ENCODE measurements around the gene TYMS.

TYMS gene

DNA sequence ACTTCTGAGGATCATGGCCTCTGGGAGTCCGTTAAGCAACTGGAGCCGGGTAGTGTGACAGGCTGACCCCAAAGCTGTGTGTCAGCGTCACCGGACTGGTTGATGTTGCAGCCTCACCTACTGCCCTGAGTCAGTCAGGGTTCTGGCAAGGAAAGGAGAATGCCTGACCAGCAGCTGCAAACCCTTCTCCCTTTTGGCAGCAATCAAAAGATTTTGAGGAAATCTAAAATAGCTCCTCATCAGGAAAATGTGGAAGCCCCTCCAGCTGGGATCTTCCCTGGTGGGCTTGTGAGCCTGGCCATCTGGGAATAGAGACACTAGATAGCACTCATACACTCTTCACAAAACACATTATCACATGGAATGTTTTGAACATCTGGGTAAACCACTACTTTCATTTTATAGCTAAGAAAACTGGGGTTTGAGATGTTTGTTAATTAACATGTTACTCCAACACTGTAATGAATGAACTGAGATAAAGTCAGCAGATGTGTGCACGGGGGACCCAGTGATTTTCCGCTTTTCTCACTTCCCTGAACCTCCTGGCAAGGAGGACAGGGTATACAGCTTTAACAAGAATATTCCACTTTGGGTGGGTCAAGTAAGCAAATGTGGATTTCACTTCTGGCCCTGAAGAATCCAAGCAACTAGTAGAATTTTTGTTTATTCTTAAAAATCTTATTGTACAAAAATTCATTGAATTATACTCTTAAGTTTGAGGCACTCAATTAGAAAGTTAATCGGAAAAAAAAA is 36.0 kb upstream of the TYMS start:
- DNase-seq = no peak

DNA sequence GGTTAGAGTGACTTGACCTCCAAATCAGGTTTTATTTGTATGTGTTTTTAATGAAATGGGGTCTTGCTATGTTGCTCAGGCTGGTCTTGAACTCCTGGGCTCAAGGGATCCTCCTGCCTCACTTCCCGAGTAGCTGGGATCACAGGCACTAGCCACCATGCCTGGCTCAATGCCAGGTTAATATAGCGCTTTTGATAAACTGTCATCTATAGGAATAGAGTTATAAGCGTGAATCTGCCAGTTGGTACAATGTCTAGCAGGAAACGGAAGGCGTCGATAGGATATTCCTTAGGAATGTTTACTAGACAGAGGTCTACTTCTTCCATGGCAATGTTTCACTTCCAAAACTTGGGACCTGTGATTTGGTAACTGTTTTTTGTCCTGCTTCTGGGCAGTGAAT is 35.2 kb upstream of the TYMS start:
- H2BK120ac ChIP-seq (ENCODE audit: low read depth, low read length) = no peak overlapping the region
- H3K4me2 ChIP-seq (ENCODE audit: low read length) = no peak overlapping the region
- H4K8ac ChIP-seq (ENCODE audit: low read depth, low read length) = no peak overlapping the region
- WGBS (ENCODE audit: extremely low coverage, insufficient coverage, low lambda C conversion rate) = no CpG with 5 or more reads among the region's 6 CpGs
- no peaks in the 10 kb centered on the region for H3K27me3 ChIP-seq (ENCODE audit: insufficient read depth, low read length, poor library complexity)
- H3K36me3 ChIP-seq (ENCODE audit: control insufficient read depth, insufficient read depth, low read length) = no peaks in the 10 kb centered on the region
- no peak overlapping the region for H2BK15ac ChIP-seq (replicated peaks; ENCODE audit: low read depth)
- H3K4ac ChIP-seq (ENCODE audit: low read depth, low read length) = no peak overlapping the region
- no peak overlapping the region for H4K5ac ChIP-seq (ENCODE audit: low read length)
- no peak for DNase-seq
- no peak overlapping the region for H3K56ac ChIP-seq (ENCODE audit: low read length)
- H3K18ac ChIP-seq (ENCODE audit: low read length) = no peak overlapping the region
- H3K4me3 ChIP-seq (ENCODE audit: low read length) = no peak overlapping the region
- no peak overlapping the region for H2AK5ac ChIP-seq (ENCODE audit: low read length)
- no peaks in the 10 kb centered on the region for H3K4me1 ChIP-seq (ENCODE audit: control insufficient read depth, low read depth, low read length)
- H2BK5ac ChIP-seq (ENCODE audit: low read length) = no peak overlapping the region
- no peaks in the 10 kb centered on the region for H3K79me2 ChIP-seq (ENCODE audit: control insufficient read depth, insufficient read depth, low read length)
- H3K27ac ChIP-seq (ENCODE audit: low read depth, low read length) = no peak overlapping the region
- no peak overlapping the region for H3K9ac ChIP-seq (ENCODE audit: low read length)
- H3K79me1 ChIP-seq (ENCODE audit: low read length) = no peaks in the 10 kb centered on the region
- H3K23ac ChIP-seq (ENCODE audit: low read length) = no peak overlapping the region

More for the DNA sequence above, 36.0 kb upstream of the TYMS start:
- no peak overlapping the region for H3K4me3 ChIP-seq (ENCODE audit: low read length)
- H3K4me2 ChIP-seq (ENCODE audit: low read length) = no peak overlapping the region
- H3K36me3 ChIP-seq (ENCODE audit: control insufficient read depth, insufficient read depth, low read length) = no peaks in the 10 kb centered on the region
- H3K9ac ChIP-seq (ENCODE audit: low read length) = no peak overlapping the region
- no peak overlapping the region for H3K23ac ChIP-seq (ENCODE audit: low read length)
- no peak overlapping the region for H3K18ac ChIP-seq (ENCODE audit: low read length)
- H3K27me3 ChIP-seq (ENCODE audit: insufficient read depth, low read length, poor library complexity) = no peaks in the 10 kb centered on the region
- H4K8ac ChIP-seq (ENCODE audit: low read depth, low read length) = no peak overlapping the region
- H4K5ac ChIP-seq (ENCODE audit: low read length) = no peak overlapping the region
- H3K27ac ChIP-seq (ENCODE audit: low read depth, low read length) = no peak overlapping the region
- H2BK5ac ChIP-seq (ENCODE audit: low read length) = no peak overlapping the region
- no peak overlapping the region for H2BK120ac ChIP-seq (ENCODE audit: low read depth, low read length)
- H2BK15ac ChIP-seq (replicated peaks; ENCODE audit: low read depth) = no peak overlapping the region
- WGBS (ENCODE audit: extremely low coverage, insufficient coverage, low lambda C conversion rate) = no CpG with 5 or more reads among the region's 7 CpGs
- no peaks in the 10 kb centered on the region for H3K79me1 ChIP-seq (ENCODE audit: low read length)
- H3K56ac ChIP-seq (ENCODE audit: low read length) = no peak overlapping the region
- no peak overlapping the region for H3K4ac ChIP-seq (ENCODE audit: low read depth, low read length)
- H2AK5ac ChIP-seq (ENCODE audit: low read length) = no peak overlapping the region
- H3K4me1 ChIP-seq (ENCODE audit: control insufficient read depth, low read depth, low read length) = no peaks in the 10 kb centered on the region
- H3K79me2 ChIP-seq (ENCODE audit: control insufficient read depth, insufficient read depth, low read length) = no peaks in the 10 kb centered on the region

DNA sequence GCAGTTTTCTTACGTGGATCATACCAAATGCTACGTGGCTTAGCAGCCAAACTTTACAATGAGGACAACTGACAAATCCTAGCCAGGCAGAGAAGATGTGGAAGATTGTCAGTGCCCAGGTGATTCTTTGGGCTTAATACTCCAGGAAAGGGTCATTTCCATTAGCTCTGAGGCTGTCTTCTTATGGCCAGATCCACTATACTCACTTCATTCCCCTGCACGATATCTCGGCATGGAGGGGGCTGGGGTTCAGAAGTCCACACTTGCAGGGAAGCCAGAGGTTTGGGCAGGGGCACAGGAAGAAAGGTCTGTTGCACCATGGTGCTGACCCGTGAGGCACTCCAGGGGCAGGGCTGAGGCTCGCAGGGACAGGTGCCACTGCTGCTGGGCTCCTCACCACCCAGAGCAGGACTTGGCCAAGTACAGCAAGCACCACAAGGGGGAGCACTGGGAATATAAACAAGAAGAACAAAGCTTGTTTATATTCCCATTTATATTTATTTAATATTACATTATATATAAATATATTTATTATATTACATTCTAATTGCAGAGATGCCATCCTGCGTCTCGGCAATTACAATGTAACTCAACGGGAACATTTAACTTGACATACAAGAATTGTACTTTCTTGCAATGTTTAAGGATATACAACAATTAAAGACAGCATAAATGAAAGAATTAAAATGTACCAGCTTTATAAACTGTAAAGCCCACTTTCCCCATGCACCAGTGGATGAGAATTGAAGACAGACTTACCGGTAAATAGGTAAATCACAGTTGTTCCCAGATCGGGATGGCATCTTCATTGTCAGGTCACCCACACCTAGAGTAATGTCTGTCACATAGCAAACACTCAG is 33.5 kb upstream of the TYMS start:
- H3K9ac ChIP-seq (ENCODE audit: low read length) = no peak overlapping the region
- H3K23ac ChIP-seq (ENCODE audit: low read length) = no peak overlapping the region
- DNase-seq = peak; percentile 77
- H2BK5ac ChIP-seq (ENCODE audit: low read length) = no peak overlapping the region
- no peak overlapping the region for H3K18ac ChIP-seq (ENCODE audit: low read length)
- H4K8ac ChIP-seq (ENCODE audit: low read depth, low read length) = no peak overlapping the region
- no peaks in the 10 kb centered on the region for H3K79me1 ChIP-seq (ENCODE audit: low read length)
- no CpG with 5 or more reads among the region's 11 CpGs for WGBS (ENCODE audit: extremely low coverage, insufficient coverage, low lambda C conversion rate)
- H3K4me2 ChIP-seq (ENCODE audit: low read length) = no peak overlapping the region
- H3K4ac ChIP-seq (ENCODE audit: low read depth, low read length) = no peak overlapping the region
- no peaks in the 10 kb centered on the region for H3K4me1 ChIP-seq (ENCODE audit: control insufficient read depth, low read depth, low read length)
- no peaks in the 10 kb centered on the region for H3K27me3 ChIP-seq (ENCODE audit: insufficient read depth, low read length, poor library complexity)
- H3K36me3 ChIP-seq (ENCODE audit: control insufficient read depth, insufficient read depth, low read length) = no peaks in the 10 kb centered on the region
- H3K56ac ChIP-seq (ENCODE audit: low read length) = no peak overlapping the region
- no peak overlapping the region for H3K27ac ChIP-seq (ENCODE audit: low read depth, low read length)
- no peak overlapping the region for H2AK5ac ChIP-seq (ENCODE audit: low read length)
- no peak overlapping the region for H3K4me3 ChIP-seq (ENCODE audit: low read length)
- no peaks in the 10 kb centered on the region for H3K79me2 ChIP-seq (ENCODE audit: control insufficient read depth, insufficient read depth, low read length)
- no peak overlapping the region for H2BK15ac ChIP-seq (replicated peaks; ENCODE audit: low read depth)
- no peak overlapping the region for H4K5ac ChIP-seq (ENCODE audit: low read length)
- no peak overlapping the region for H2BK120ac ChIP-seq (ENCODE audit: low read depth, low read length)

DNA sequence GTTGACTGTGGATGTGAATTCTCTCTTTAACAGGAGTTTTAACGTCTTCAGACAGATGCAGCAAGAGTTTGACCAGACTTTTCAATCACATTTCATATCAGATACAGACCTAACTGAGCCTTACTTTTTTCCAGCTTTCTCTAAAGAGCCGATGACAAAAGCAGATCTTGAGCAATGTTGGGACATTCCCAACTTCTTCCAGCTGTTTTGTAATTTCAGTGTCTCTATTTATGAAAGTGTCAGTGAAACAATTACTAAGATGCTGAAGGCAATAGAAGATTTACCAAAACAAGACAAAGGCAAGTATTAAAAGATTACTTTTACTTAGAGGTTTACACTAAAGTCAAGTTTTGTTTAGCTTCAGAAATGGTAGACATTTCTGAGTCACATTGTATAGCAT is 30.2 kb upstream of the TYMS start:
- H3K9ac ChIP-seq (ENCODE audit: low read length) = no peak overlapping the region
- H4K5ac ChIP-seq (ENCODE audit: low read length) = no peak overlapping the region
- no peak overlapping the region for H3K27ac ChIP-seq (ENCODE audit: low read depth, low read length)
- no peak overlapping the region for H3K4me2 ChIP-seq (ENCODE audit: low read length)
- WGBS (ENCODE audit: extremely low coverage, insufficient coverage, low lambda C conversion rate) = no CpG with 5 or more reads among the region's 2 CpGs
- H3K4me3 ChIP-seq (ENCODE audit: low read length) = no peak overlapping the region
- no peak overlapping the region for H2BK5ac ChIP-seq (ENCODE audit: low read length)
- no peak for DNase-seq
- no peak overlapping the region for H2AK5ac ChIP-seq (ENCODE audit: low read length)
- H3K27me3 ChIP-seq (ENCODE audit: insufficient read depth, low read length, poor library complexity) = no peaks in the 10 kb centered on the region
- no peak overlapping the region for H3K4ac ChIP-seq (ENCODE audit: low read depth, low read length)
- H3K18ac ChIP-seq (ENCODE audit: low read length) = no peak overlapping the region
- H2BK120ac ChIP-seq (ENCODE audit: low read depth, low read length) = no peak overlapping the region
- H3K23ac ChIP-seq (ENCODE audit: low read length) = no peak overlapping the region
- no peaks in the 10 kb centered on the region for H3K79me1 ChIP-seq (ENCODE audit: low read length)
- H4K8ac ChIP-seq (ENCODE audit: low read depth, low read length) = no peak overlapping the region
- no peaks in the 10 kb centered on the region for H3K36me3 ChIP-seq (ENCODE audit: control insufficient read depth, insufficient read depth, low read length)
- no peaks in the 10 kb centered on the region for H3K4me1 ChIP-seq (ENCODE audit: control insufficient read depth, low read depth, low read length)
- H3K79me2 ChIP-seq (ENCODE audit: control insufficient read depth, insufficient read depth, low read length) = no peaks in the 10 kb centered on the region
- no peak overlapping the region for H2BK15ac ChIP-seq (replicated peaks; ENCODE audit: low read depth)
- no peak overlapping the region for H3K56ac ChIP-seq (ENCODE audit: low read length)

DNA sequence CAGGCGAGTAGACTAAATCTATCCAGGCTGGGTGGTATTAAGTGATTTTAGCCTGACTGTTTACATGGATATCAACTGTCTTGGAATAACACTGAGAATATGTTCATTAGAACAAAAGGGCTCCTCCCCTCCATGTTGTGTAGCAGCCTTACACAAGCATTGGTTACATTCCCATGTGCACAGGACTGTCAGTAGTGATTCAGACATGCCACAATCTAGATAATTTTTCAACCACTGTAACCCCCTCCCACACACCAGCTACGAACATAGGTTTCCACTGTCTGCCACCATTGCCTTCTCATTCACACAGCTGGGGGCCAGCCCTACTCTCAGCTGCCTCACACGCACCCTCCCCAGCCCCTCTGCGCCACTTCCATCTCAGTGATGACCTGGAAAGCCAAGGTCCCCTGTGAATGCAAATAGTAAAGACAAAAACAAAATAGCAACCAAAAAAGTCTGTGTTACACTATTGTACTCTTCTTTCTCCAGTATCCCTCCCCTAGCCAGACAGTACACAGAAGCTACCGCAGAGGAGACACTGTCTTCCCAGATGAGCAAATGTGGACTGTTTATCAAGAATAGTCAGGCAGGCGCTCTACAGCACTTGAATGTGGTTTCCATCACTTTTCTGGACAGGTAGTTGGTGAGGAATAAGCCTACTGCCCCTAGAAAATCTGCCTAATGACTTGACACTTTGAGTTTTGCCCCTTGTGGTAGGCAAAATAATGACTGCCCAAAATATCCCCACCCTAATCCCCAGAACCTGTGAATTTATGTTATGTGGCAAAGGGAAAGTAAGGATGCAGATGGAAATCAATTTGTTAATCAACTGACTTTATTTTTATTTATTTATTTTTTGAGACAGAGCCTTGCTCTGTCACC is 27.9 kb upstream of the TYMS start:
- Histone ChIP-seq H3K4ac (ENCODE audit: low read depth, low read length) (no peak overlapping the region), H3K79me1 (ENCODE audit: low read length) (no peaks in the 10 kb centered on the region), H3K4me1 (ENCODE audit: control insufficient read depth, low read depth, low read length) (no peaks in the 10 kb centered on the region), H4K5ac (ENCODE audit: low read length) (no peak overlapping the region), H3K56ac (ENCODE audit: low read length) (no peak overlapping the region), H3K9ac (ENCODE audit: low read length) (no peak overlapping the region), H3K4me3 (ENCODE audit: low read length) (no peak overlapping the region), H3K36me3 (ENCODE audit: control insufficient read depth, insufficient read depth, low read length) (no peaks in the 10 kb centered on the region), H3K4me2 (ENCODE audit: low read length) (no peak overlapping the region), H2BK5ac (ENCODE audit: low read length) (no peak overlapping the region), H2BK120ac (ENCODE audit: low read depth, low read length) (no peak overlapping the region), H3K23ac (ENCODE audit: low read length) (no peak overlapping the region), H3K27ac (ENCODE audit: low read depth, low read length) (no peak overlapping the region), H3K27me3 (ENCODE audit: insufficient read depth, low read length, poor library complexity) (no peaks in the 10 kb centered on the region), H3K18ac (ENCODE audit: low read length) (no peak overlapping the region), H2AK5ac (ENCODE audit: low read length) (no peak overlapping the region), H3K79me2 (ENCODE audit: control insufficient read depth, insufficient read depth, low read length) (no peaks in the 10 kb centered on the region), H4K8ac (ENCODE audit: low read depth, low read length) (no peak overlapping the region), H2BK15ac (replicated peaks; ENCODE audit: low read depth) (no peak overlapping the region)
- WGBS (ENCODE audit: extremely low coverage, insufficient coverage, low lambda C conversion rate) = no CpG with 5 or more reads among the region's 6 CpGs
- no peak for DNase-seq
